ENCODE data around the gene PRKCH.

The PRKCH gene

DNA sequence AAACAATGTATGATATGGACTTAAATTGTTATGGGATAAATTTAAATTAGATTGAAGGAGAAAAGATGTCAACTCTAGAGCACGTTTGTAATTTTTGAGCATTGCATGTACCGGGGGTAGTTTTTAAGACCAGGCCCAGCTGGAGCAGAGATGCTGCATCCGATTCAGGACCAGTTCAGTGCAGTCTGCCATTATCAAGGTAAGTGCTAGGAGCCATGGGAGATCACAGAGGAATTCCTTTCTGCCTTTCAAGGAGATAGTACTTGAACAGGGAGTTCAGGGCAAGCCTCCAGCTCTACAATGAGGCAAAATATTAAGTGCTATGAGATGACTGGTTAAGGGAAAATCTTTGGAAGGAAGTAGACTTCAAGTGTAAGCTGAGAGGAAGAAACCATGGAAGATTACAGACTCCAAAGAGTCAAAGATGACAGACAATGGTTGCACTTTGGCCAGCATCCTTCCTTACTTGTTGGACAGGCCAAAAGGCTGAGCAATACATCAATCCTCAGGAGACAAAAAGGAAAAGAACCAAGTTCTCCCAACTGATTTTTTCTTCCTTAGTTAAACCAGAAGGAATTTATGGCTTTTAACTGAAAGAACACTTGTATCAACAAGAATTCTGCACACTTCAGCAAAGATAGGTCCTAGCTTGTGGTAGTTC lies 260.7 kb downstream of the PRKCH start:
- DNase-seq (ENCODE audit: low read depth in 2 of 2): no peak

GRCh38 chr14:61582815-61583214 lies 261.4 kb downstream of the PRKCH start:
- DNase-seq (ENCODE audit: low read depth in 2 of 2): no peak

- DNase-seq (ENCODE audit: low read depth in 2 of 2): no peak
Measured at GRCh38 chr14:61584331-61584741, 263.0 kb downstream of the PRKCH start.

DNA sequence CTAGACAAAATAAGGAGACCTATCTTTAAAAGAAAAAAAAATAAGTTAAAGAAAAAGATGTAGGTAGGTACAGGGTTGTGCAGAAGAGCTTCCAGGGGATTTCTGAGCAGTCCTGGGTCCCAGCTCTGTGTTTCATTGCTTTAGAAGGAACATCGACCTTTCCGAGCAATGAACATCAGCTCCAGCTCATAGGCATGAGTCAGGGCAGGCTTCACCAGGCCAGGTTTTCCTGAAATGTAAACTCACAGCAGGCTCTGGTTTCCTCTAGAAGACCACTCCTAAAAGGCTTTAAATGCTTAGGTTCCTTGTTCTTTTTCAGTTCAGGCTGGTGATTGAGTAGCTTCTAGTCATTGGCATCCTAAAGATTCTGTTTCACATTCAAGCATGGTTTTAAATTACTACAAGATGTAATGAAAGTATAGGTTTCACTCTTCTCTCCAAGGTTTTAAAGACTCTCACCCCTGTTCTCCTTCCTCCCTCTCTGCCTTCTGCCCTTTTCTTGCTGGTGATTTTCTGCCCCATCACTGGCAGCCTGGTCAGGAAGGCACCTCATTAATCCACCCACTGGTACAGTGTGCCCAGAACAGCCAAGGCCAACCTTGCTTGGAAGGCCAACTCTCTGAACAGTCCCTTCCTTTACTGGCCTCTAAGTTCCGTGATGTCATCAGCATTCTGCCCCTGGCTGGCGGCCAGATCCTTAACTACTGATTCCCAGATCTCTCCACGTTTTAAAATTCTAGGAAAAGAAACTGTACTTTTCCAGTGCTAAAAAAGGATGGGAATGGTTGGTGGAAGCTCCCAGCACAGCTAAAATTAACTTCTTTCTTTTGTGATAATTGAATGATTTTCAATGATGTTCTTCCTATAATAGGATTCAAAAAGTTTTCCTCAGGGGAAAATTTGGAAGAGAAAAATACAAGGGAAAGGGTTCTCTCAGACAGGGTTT lies 264.5 kb downstream of the PRKCH start:
- DNase-seq (ENCODE audit: low read depth in 2 of 2): no peak

- no peak for DNase-seq (ENCODE audit: low read depth in 2 of 2)
Measured at GRCh38 chr14:61586544-61587055, 265.2 kb downstream of the PRKCH start.

DNA sequence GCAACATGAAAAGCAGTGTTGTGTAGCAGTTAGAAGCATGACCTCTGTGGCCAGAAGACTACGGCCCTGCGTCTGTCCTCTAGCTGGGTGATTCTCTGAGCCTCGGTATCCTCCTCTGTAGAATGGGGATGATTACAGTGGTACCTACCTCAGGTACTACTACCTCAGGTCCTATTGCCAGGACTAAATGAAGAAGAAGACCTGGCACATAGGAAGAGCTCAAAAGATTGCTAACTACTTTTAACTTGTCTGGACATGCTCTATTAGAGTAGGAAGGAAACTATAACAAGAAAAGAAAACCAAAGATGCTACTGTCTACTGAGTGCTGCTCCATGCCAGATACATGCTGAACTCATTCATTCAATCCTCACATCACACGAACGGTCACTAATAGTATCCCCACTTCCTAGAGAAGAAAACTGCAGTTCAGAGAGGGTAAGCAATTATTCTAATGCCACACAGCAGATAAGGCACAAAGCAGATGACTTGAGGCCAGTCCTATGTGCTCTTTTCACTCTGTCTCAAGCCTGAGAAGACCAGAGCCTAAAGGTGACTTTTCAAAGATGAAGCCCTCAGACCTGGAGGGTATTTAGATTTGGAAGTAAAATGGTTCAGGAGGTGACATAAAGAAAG lies 265.8 kb downstream of the PRKCH start:
- no peak for DNase-seq (ENCODE audit: low read depth in 2 of 2)

GRCh38 chr14:61588419-61588901 lies 267.1 kb downstream of the PRKCH start:
- DNase-seq (ENCODE audit: low read depth in 2 of 2): no peak

DNA sequence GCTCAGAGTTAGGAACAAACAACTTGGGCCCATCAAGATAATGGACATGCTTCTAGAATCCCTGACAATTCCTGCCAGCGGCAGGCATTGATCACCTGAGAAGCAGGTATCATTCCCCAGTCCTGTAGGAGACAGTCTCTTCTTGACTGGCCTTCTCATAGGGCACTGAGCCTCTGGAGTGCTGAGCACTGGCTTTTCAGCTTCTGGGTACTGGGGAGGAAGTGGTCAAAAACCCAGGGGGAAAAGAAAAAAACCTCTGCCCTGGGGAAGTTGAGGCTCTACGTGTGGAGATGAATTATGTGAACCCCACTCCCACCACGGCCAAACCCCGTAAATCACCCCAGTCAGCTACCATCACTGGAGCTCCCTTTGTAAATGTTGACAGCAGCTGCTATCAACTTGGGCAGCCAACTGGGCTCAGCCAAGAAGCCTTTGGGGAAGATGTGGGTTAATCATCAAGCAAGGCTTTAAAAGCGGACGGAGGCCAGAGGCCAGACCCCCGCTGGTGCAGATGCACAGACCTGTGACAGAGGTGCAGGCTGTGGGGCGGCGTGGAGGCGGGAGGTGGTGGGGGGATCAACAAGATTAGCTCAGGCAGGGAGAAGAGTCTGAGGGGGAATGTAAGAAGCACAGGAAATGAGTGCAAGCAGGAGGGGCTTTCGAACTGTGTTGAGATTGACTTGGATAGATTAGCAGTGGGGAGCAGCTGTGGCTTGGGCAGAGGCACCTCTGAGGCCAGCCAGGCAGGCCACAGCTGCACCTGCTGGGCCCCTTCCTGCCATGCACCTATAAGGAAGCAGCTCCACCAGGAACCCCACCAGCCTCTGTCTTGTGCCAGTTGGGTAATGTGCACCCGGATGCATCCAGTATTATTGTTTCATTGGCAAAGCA lies 268.6 kb downstream of the PRKCH start:
- no peak for DNase-seq (ENCODE audit: low read depth in 2 of 2)

DNA sequence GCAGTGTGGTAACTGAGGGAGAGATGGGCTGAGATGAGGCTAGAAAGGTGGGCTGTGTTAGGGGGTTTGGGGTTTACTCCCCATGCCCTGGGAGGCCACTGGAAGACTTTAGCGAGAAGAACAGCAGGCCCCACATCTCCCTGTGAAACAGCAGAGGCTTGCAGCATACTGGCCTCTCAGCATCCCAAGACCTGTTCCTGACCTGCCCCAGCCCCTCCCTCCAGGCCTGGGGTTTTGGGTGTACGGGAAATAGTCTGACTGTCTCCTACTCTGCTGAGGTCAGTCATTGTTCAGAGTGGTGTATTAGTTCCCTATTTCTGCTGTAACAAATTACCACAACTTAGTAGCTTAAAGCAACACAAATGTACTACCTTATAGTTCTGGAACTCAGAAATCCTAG lies 270.5 kb downstream of the PRKCH start:
- no peak for DNase-seq (ENCODE audit: low read depth in 2 of 2)

DNA sequence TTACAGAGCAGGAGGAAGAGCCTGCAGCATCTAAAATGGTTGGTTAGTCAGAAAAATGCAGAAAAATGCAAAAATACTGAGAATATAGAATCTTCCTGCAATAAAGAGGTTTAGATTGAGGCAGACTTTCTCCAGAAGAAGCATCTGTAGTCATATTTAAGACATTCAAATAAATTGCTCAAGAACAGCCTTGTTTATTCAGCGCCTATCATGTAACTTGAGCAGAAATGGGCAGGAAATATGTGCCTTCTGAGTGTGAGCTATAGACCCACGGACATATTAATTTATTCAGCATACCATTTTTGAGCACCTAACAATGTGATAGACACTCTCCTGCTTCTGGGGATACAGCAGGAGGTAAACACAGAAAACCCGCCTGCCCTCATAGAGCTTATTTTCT lies 272.0 kb downstream of the PRKCH start:
- no peak for DNase-seq (ENCODE audit: low read depth in 2 of 2)

GRCh38 chr14:61596990-61597389 lies 275.6 kb downstream of the PRKCH start:
- DNase-seq (ENCODE audit: low read depth in 2 of 2): no peak

GRCh38 chr14:61598980-61599379 lies 277.6 kb downstream of the PRKCH start:
- DNase-seq (ENCODE audit: low read depth in 2 of 2): no peak

GRCh38 chr14:61599942-61600341 lies 278.6 kb downstream of the PRKCH start:
- no peak for DNase-seq (ENCODE audit: low read depth in 2 of 2)

All from fibroblast of skin of left quadriceps (primary cell).